ENCODE data around the gene FNDC1.

GRCh38 chr6:159132664-159133063 lies 36.5 kb upstream of the FNDC1 start:
- TF ChIP-seq POLR2AphosphoS5 (IDR thresholded peaks at IDR 0.05; ENCODE audit: borderline replicate concordance, low read depth, low read length) (no peak), EZH2 (IDR thresholded peaks at IDR 0.05) (no peak)

All from SK-N-MC (cell line).